Measurements from ENCODE around the gene MARK2.

Gene MARK2

GRCh38 chr11:63879598-63880402, 40.9 kb downstream of the MARK2 start:
- no peak overlapping the region for H3K4me2 ChIP-seq (ENCODE audit: low read depth, low read length)
- H3F3A ChIP-seq (ENCODE audit: insufficient read depth, low read length): no peaks in the 10 kb centered on the region
- H3K27ac ChIP-seq (ENCODE audit: low read length): no peak overlapping the region
- TF ChIP-seq EZH2phosphoT487 (IDR thresholded peaks at IDR 0.05; ENCODE audit: low read length) (no peak), CTCF (IDR thresholded peaks at IDR 0.05; ENCODE audit: low read length) (no peak), EZH2 (optimal IDR thresholded peaks at IDR 0.05; ENCODE audit: low read depth, low read length) (no peak)
- H3K27me3 ChIP-seq (replicated peaks; ENCODE audit: insufficient read depth, low read length): no peaks in the 10 kb centered on the region
- H3K4me1 ChIP-seq (ENCODE audit: low read length): no peaks in the 10 kb centered on the region
- no peak for DNase-seq
- H3K9me2 ChIP-seq (replicated peaks; ENCODE audit: insufficient read depth, low read length): no peaks in the 10 kb centered on the region
- no peaks in the 10 kb centered on the region for H3K36me3 ChIP-seq (replicated peaks; ENCODE audit: insufficient read depth, low read length)
- H4K20me1 ChIP-seq (ENCODE audit: insufficient read depth, low read length): no peaks in the 10 kb centered on the region
- peaks cover 90% of the 10 kb centered on the region for H3K79me2 ChIP-seq (ENCODE audit: low read length)
- H3K9ac ChIP-seq (ENCODE audit: low read length): no peak overlapping the region
- H3K4me3 ChIP-seq (ENCODE audit: low read length): no peak overlapping the region
- no peak overlapping the region for H2AFZ ChIP-seq (ENCODE audit: low read length)
- H3K9me3 ChIP-seq (replicated peaks; ENCODE audit: insufficient read depth, low read length): no peaks in the 10 kb centered on the region

GRCh38 chr11:63880403-63880790, 41.5 kb downstream of the MARK2 start:
- Histone ChIP-seq H3K4me2 (ENCODE audit: low read depth, low read length) (no peak overlapping the region), H2AFZ (ENCODE audit: low read length) (no peak overlapping the region), H3K9me3 (replicated peaks; ENCODE audit: insufficient read depth, low read length) (no peaks in the 10 kb centered on the region), H4K20me1 (ENCODE audit: insufficient read depth, low read length) (no peaks in the 10 kb centered on the region), H3K36me3 (replicated peaks; ENCODE audit: insufficient read depth, low read length) (no peaks in the 10 kb centered on the region), H3K9ac (ENCODE audit: low read length) (no peak overlapping the region), H3K9me2 (replicated peaks; ENCODE audit: insufficient read depth, low read length) (no peaks in the 10 kb centered on the region), H3F3A (ENCODE audit: insufficient read depth, low read length) (no peaks in the 10 kb centered on the region), H3K27me3 (replicated peaks; ENCODE audit: insufficient read depth, low read length) (no peaks in the 10 kb centered on the region), H3K27ac (ENCODE audit: low read length) (no peak overlapping the region), H3K79me2 (ENCODE audit: low read length) (peaks cover 90% of the 10 kb centered on the region), H3K4me3 (ENCODE audit: low read length) (no peak overlapping the region), H3K4me1 (ENCODE audit: low read length) (no peaks in the 10 kb centered on the region)
- TF ChIP-seq EZH2 (optimal IDR thresholded peaks at IDR 0.05; ENCODE audit: low read depth, low read length) (no peak), EZH2phosphoT487 (IDR thresholded peaks at IDR 0.05; ENCODE audit: low read length) (no peak), CTCF (IDR thresholded peaks at IDR 0.05; ENCODE audit: low read length) (no peak)
- DNase-seq: no peak

- no peak overlapping the region for H3K4me2 ChIP-seq (ENCODE audit: low read depth, low read length)
- H3K9ac ChIP-seq (ENCODE audit: low read length): no peak overlapping the region
- TF ChIP-seq EZH2phosphoT487 (IDR thresholded peaks at IDR 0.05; ENCODE audit: low read length) (no peak), EZH2 (optimal IDR thresholded peaks at IDR 0.05; ENCODE audit: low read depth, low read length) (no peak), CTCF (IDR thresholded peaks at IDR 0.05; ENCODE audit: low read length) (no peak)
- no peak overlapping the region for H3K27ac ChIP-seq (ENCODE audit: low read length)
- no peak overlapping the region for H2AFZ ChIP-seq (ENCODE audit: low read length)
- H3K27me3 ChIP-seq (replicated peaks; ENCODE audit: insufficient read depth, low read length): no peaks in the 10 kb centered on the region
- no peaks in the 10 kb centered on the region for H3K9me3 ChIP-seq (replicated peaks; ENCODE audit: insufficient read depth, low read length)
- peaks cover 12% of the 10 kb centered on the region for H3K4me1 ChIP-seq (ENCODE audit: low read length)
- no peaks in the 10 kb centered on the region for H3K36me3 ChIP-seq (replicated peaks; ENCODE audit: insufficient read depth, low read length)
- H4K20me1 ChIP-seq (ENCODE audit: insufficient read depth, low read length): no peaks in the 10 kb centered on the region
- no peaks in the 10 kb centered on the region for H3K9me2 ChIP-seq (replicated peaks; ENCODE audit: insufficient read depth, low read length)
- peaks cover 86% of the 10 kb centered on the region for H3K79me2 ChIP-seq (ENCODE audit: low read length)
- peaks cover 8% of the 10 kb centered on the region for H3F3A ChIP-seq (ENCODE audit: insufficient read depth, low read length)
- no peak for DNase-seq
- H3K4me3 ChIP-seq (ENCODE audit: low read length): no peak overlapping the region
These were observed 43.8 kb downstream of the MARK2 start for GRCh38 chr11:63882555-63883242.
